IMR-90 (cell line): Measurements from ENCODE around the gene SHISA3.

Experiments
- CEBPB ChIP-seq: IDR thresholded peaks from 2 replicates; pipeline ENCODE4 v1.6.1; 2012; ENCODE audit warnings: low read depth, low read length, improper control_type of control experiment
- FOS ChIP-seq: fragments of 150-350 bp; IDR thresholded peaks from 2 replicates; pipeline ENCODE4 v1.6.1; 2016; ENCODE audit warnings: low read depth, low read length
- POLR2A ChIP-seq: IDR thresholded peaks from 2 replicates; pipeline ENCODE4 v1.6.1; 2012; ENCODE audit warnings: mild to moderate bottlenecking, low read depth, low read length
- RAD21 ChIP-seq: IDR thresholded peaks from 2 replicates; pipeline ENCODE4 v1.6.1; 2012; ENCODE audit warnings: low read length, improper control_type of control experiment
- USF2 ChIP-seq: fragments of 150-350 bp; IDR thresholded peaks from 2 replicates; pipeline ENCODE4 v1.6.1; 2017; ENCODE audit warnings: mild to moderate bottlenecking, antibody characterized with exemption, low read length, low read depth
- TF ChIP-seq, protein P1 (sequence below): conservative IDR thresholded peaks from 2 replicates; pipeline ENCODE4 v1.5.1; 2012; ENCODE audit warnings: mild to moderate bottlenecking, low read depth, low read length, improper control_type of control experiment

DNA sequence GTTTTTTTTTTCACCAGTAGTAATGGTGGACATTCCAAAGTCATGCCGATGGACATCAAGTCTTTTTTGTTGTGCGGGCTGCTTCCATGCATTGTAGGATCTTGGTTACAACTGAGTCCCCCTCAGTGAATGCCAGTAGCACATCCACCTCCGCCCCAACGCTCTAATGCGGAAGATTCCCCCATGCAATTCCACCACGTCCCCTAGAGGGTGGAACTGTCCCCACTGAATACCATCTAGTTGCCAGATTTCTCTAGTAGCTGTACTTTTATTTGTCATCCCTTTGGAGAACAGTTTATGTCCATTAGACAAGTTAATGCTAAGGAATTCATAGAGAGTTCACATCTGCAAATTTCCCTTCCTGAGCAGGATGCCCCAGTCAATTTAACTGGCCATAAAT lies 6.7 kb downstream of the SHISA3 start:
- TF ChIP-seq FOS = no peak
- TF ChIP-seq, protein P1, sequence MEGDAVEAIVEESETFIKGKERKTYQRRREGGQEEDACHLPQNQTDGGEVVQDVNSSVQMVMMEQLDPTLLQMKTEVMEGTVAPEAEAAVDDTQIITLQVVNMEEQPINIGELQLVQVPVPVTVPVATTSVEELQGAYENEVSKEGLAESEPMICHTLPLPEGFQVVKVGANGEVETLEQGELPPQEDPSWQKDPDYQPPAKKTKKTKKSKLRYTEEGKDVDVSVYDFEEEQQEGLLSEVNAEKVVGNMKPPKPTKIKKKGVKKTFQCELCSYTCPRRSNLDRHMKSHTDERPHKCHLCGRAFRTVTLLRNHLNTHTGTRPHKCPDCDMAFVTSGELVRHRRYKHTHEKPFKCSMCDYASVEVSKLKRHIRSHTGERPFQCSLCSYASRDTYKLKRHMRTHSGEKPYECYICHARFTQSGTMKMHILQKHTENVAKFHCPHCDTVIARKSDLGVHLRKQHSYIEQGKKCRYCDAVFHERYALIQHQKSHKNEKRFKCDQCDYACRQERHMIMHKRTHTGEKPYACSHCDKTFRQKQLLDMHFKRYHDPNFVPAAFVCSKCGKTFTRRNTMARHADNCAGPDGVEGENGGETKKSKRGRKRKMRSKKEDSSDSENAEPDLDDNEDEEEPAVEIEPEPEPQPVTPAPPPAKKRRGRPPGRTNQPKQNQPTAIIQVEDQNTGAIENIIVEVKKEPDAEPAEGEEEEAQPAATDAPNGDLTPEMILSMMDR = no peak
- TF ChIP-seq POLR2A = no peak
- TF ChIP-seq CEBPB = no peak
- no peak for TF ChIP-seq USF2
- TF ChIP-seq RAD21 = no peak
